OCI-LY3 (cell line): ENCODE measurements around the gene PBX3.

Experiments
- CTCF ChIP-seq: fragments of 200-600, 300-600 bp; sonication (generic); IDR thresholded peaks from 2 replicates; pipeline ENCODE4 v1.5.1; 2014; ENCODE audit warnings: antibody characterized with exemption, low read length, low read depth
- EZH2phosphoT487 ChIP-seq: fragments of 200-600 bp; shearing (Covaris generic); IDR thresholded peaks from 2 replicates; pipeline ENCODE4 v1.6.1; 2018; ENCODE audit warnings: antibody characterized with exemption, mixed run types, low read depth

- TF ChIP-seq CTCF (no peak), EZH2phosphoT487 (no peak)
These were observed 196.7 kb downstream of the PBX3 start for GRCh38 chr9:125943831-125944230.
